Measurements from ENCODE around the gene UMAD1.

DNA sequence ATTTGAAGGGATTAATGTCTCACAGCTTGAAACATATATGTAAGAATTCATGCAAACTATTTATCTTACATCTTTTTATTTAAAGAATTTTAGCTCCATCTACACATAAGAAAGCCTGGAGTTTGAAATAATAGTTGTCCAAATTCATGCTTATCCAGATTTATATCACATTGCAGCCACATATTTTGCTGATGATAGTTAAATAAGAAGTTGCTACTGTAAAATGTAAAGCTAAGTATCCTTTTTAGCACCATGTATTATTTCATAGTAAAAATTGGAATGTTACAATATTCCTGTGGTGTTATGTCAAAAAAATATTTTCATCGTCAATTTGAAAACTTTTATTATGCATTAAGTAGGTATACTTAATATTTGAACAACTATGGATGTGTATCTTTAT, 27.3 kb upstream of the UMAD1 start:
- no peak for TF ChIP-seq POLR2A (IDR thresholded peaks at IDR 0.05)
- TF ChIP-seq, protein P1, sequence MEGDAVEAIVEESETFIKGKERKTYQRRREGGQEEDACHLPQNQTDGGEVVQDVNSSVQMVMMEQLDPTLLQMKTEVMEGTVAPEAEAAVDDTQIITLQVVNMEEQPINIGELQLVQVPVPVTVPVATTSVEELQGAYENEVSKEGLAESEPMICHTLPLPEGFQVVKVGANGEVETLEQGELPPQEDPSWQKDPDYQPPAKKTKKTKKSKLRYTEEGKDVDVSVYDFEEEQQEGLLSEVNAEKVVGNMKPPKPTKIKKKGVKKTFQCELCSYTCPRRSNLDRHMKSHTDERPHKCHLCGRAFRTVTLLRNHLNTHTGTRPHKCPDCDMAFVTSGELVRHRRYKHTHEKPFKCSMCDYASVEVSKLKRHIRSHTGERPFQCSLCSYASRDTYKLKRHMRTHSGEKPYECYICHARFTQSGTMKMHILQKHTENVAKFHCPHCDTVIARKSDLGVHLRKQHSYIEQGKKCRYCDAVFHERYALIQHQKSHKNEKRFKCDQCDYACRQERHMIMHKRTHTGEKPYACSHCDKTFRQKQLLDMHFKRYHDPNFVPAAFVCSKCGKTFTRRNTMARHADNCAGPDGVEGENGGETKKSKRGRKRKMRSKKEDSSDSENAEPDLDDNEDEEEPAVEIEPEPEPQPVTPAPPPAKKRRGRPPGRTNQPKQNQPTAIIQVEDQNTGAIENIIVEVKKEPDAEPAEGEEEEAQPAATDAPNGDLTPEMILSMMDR (IDR thresholded peaks at IDR 0.05): no peak

Data from thyroid gland (tissue), 4 donors.